HepG2 (cell line): ENCODE data around the gene STH. TPM values are rescaled to one million over a fixed set of nuclear protein-coding genes. Genes with fewer than 3 reads are reported as not detected.

ENCODE experiments used
- DPF2 ChIP-seq: sonication (generic); formaldehyde crosslinking; IDR thresholded peaks from 2 replicates; pipeline ENCODE4 v1.4.0; 2020; ENCODE audit warnings: mild to moderate bottlenecking, low read depth, missing genetic modification reagents, borderline replicate concordance
- ETS1 ChIP-seq: sonication (generic); formaldehyde crosslinking; IDR thresholded peaks from 2 replicates; pipeline ENCODE4 v1.4.0; 2020; ENCODE audit warnings: missing genetic modification reagents
- ETV6 ChIP-seq: sonication (generic); formaldehyde crosslinking; conservative IDR thresholded peaks from 2 replicates; pipeline ENCODE4 v1.4.0; 2020; ENCODE audit warnings: missing genetic modification reagents
- GATAD2A ChIP-seq: IDR thresholded peaks from 2 replicates; pipeline ENCODE4 v1.6.1; 2016
- GFI1 ChIP-seq: sonication (generic); formaldehyde crosslinking; IDR thresholded peaks from 2 replicates; pipeline ENCODE4 v1.5.0; 2020; ENCODE audit warnings: missing genetic modification reagents, mild to moderate bottlenecking, borderline replicate concordance
- IRF9 ChIP-seq: sonication (generic); formaldehyde crosslinking; IDR thresholded peaks from 2 replicates; pipeline ENCODE4 v1.8.0; 2022; ENCODE audit warnings: missing genetic modification reagents, mild to moderate bottlenecking, borderline replicate concordance
- MYPOP ChIP-seq: sonication (generic); formaldehyde crosslinking; IDR thresholded peaks from 2 replicates; pipeline ENCODE4 v1.8.1; 2023; ENCODE audit warnings: mild to moderate bottlenecking, moderate library complexity, missing genetic modification reagents
- POGK ChIP-seq: sonication (generic); formaldehyde crosslinking; conservative IDR thresholded peaks from 2 replicates; pipeline ENCODE4 v1.8.0; 2022; ENCODE audit warnings: mild to moderate bottlenecking, moderate library complexity, missing genetic modification reagents
- RXRA ChIP-seq: sonication (generic); formaldehyde crosslinking; IDR thresholded peaks from 2 replicates; pipeline ENCODE4 v1.5.1; 2020; ENCODE audit warnings: missing genetic modification reagents
- TEAD3 ChIP-seq: optimal IDR thresholded peaks from 2 replicates; pipeline ENCODE3; 2016; ENCODE audit warnings: borderline replicate concordance
- ZNF230 ChIP-seq: sonication (generic); formaldehyde crosslinking; IDR thresholded peaks from 2 replicates; pipeline ENCODE4 v1.4.0; 2020; ENCODE audit warnings: mild to moderate bottlenecking, missing genetic modification reagents
- ZNF614 ChIP-seq: IDR thresholded peaks from 2 replicates; pipeline ENCODE4 v1.6.1; 2018; ENCODE audit warnings: missing biosample characterization, missing genetic modification reagents, inconsistent platforms, borderline replicate concordance
- ZNF724P ChIP-seq: sonication (generic); formaldehyde crosslinking; IDR thresholded peaks from 2 replicates; pipeline ENCODE4 v1.8.0; 2022; ENCODE audit warnings: missing genetic modification reagents, borderline replicate concordance
- ZNF768 ChIP-seq: sonication (generic); formaldehyde crosslinking; IDR thresholded peaks from 2 replicates; pipeline ENCODE4 v1.4.0; 2020; ENCODE audit warnings: missing genetic modification reagents
- ZNF772 ChIP-seq: sonication (generic); formaldehyde crosslinking; IDR thresholded peaks from 2 replicates; pipeline ENCODE4 v1.5.0; 2020; ENCODE audit warnings: mild to moderate bottlenecking, missing genetic modification reagents
- polyA plus RNA-seq, 8 experiments: library from polyadenylated mRNA; depleted of rRNA in 3 of 8; stranded (reverse) in 7 of 8; unstranded in 1 of 8; fragments of >200 nt; fragmentation: Illumina TruSeq in 4 of 8; extraction: Trizol in 4 of 8; gene quantifications; 2 replicates each; pipeline versions ENCODE4 v1.2.1 to v1.2.3, GENCODE V29; 2011 to 2016; ENCODE audit warnings: low read depth in 4 of 8, missing spikeins in 1 of 8, mixed read lengths in 1 of 8; ENCODE audit not compliant: insufficient read depth in 1 of 8
- total RNA-seq, 5 experiments: library from RNA; depleted of rRNA; stranded (reverse); fragments of >200 nt; fragmentation: Illumina TruSeq; extraction: Trizol; gene quantifications; 2 replicates each; pipeline ENCODE4 v1.2.3, GENCODE V29; 2016; ENCODE audit warnings: low read depth in 1 of 5
- TF ChIP-seq, protein P1 (sequence below): sonication (generic); formaldehyde crosslinking; IDR thresholded peaks from 2 replicates; pipeline ENCODE4 v1.4.0; 2020; ENCODE audit warnings: missing genetic modification reagents, mild to moderate bottlenecking, borderline replicate concordance
- TF ChIP-seq, protein P2 (sequence below): sonication (generic); formaldehyde crosslinking; IDR thresholded peaks from 2 replicates; pipeline ENCODE4 v1.8.1; 2023; ENCODE audit warnings: mild to moderate bottlenecking, missing genetic modification reagents

The STH gene
- total and polyA plus RNA-seq, 2 of the 13 experiments (the other 11 are each of a cell fraction or from before 2014, with no cell fraction given), result not detected

DNA sequence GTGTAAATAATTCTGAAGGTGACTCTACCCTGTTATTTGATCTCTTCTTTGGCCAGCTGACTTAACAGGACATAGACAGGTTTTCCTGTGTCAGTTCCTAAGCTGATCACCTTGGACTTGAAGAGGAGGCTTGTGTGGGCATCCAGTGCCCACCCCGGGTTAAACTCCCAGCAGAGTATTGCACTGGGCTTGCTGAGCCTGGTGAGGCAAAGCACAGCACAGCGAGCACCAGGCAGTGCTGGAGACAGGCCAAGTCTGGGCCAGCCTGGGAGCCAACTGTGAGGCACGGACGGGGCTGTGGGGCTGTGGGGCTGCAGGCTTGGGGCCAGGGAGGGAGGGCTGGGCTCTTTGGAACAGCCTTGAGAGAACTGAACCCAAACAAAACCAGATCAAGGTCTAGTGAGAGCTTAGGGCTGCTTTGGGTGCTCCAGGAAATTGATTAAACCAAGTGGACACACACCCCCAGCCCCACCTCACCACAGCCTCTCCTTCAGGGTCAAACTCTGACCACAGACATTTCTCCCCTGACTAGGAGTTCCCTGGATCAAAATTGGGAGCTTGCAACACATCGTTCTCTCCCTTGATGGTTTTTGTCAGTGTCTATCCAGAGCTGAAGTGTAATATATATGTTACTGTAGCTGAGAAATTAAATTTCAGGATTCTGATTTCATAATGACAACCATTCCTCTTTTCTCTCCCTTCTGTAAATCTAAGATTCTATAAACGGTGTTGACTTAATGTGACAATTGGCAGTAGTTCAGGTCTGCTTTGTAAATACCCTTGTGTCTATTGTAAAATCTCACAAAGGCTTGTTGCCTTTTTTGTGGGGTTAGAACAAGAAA lies 5.1 kb downstream of the STH start (continued):
- TF ChIP-seq ETS1 (0 out of 2 replicates have a peak, but pooled peaks have one; percentile 57), RXRA (CRISPR knock-in tag) (peak; percentile 72), ZNF768 (CRISPR knock-in tag) (peak; percentile 80; the same call in 1 of the 2 replicates), MYPOP (CRISPR knock-in tag) (peak; percentile 50; the same call in 1 of the 2 replicates), ZNF772 (no peak), IRF9 (CRISPR knock-in tag) (peak; percentile 77; the same call in 1 of the 2 replicates), GATAD2A (CRISPR knock-in tag) (peak; percentile 92), ZNF230 (CRISPR knock-in tag) (no peak), POGK (CRISPR knock-in tag) (0 out of 2 replicates have a peak, but pooled peaks have one; percentile 55), ZNF724P (CRISPR knock-in tag) (0 out of 2 replicates have a peak, but pooled peaks have one; percentile 35), ZNF614 (peak; percentile 46; the same call in 1 of the 2 replicates), GFI1 (peak; percentile 71), ETV6 (CRISPR knock-in tag) (no peak), DPF2 (CRISPR knock-in tag) (peak; percentile 85), TEAD3 (CRISPR knock-in tag) (peak; percentile 85)
- TF ChIP-seq, protein P1, sequence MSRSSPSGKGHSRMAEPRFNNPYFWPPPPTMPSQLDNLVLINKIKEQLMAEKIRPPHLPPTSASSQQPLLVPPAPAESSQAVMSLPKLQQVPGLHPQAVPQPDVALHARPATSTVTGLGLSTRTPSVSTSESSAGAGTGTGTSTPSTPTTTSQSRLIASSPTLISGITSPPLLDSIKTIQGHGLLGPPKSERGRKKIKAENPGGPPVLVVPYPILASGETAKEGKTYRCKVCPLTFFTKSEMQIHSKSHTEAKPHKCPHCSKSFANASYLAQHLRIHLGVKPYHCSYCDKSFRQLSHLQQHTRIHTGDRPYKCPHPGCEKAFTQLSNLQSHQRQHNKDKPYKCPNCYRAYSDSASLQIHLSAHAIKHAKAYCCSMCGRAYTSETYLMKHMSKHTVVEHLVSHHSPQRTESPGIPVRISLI (CRISPR knock-in tag), result no peak
- TF ChIP-seq, protein P2, sequence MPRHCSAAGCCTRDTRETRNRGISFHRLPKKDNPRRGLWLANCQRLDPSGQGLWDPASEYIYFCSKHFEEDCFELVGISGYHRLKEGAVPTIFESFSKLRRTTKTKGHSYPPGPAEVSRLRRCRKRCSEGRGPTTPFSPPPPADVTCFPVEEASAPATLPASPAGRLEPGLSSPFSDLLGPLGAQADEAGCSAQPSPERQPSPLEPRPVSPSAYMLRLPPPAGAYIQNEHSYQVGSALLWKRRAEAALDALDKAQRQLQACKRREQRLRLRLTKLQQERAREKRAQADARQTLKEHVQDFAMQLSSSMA, result 0 out of 2 replicates have a peak, but pooled peaks have one; percentile 46
